D341Med (cell line): Measurements from ENCODE around the gene CCL25.
"Not testable (repeated sequence)": the region's sequence is repeated elsewhere in the genome, so short reads cannot be mapped to it uniquely, and the experiment has no call there.

Experiments
- DNase-seq: peaks from one replicate; pipeline ENCODE4 v3.0.0; 2012; ENCODE audit warnings: low spot score

Gene CCL25

GRCh38 chr19:8085598-8086408, 33.2 kb downstream of the CCL25 start:
- DNase-seq: peak; percentile 36

- peak; percentile 17 for DNase-seq
Observed at GRCh38 chr19:8086849-8087248, 34.3 kb downstream of the CCL25 start.

- DNase-seq: peak; percentile 17
Observed at GRCh38 chr19:8087876-8088275, 35.3 kb downstream of the CCL25 start.

- no peak for DNase-seq
Observed at GRCh38 chr19:8088752-8089663, 36.4 kb downstream of the CCL25 start.

GRCh38 chr19:8089664-8090601, 37.4 kb downstream of the CCL25 start:
- DNase-seq: no peak

- no peak for DNase-seq
Observed at GRCh38 chr19:8090950-8091349, 38.4 kb downstream of the CCL25 start.

GRCh38 chr19:8093740-8094139, 41.2 kb downstream of the CCL25 start:
- no peak for DNase-seq

- DNase-seq: no peak
Observed at GRCh38 chr19:8094336-8094735, 41.8 kb downstream of the CCL25 start.

GRCh38 chr19:8095354-8095886, 42.9 kb downstream of the CCL25 start:
- peak; percentile 12 for DNase-seq

- DNase-seq: peak; percentile 14
Observed at GRCh38 chr19:8096071-8096470, 43.5 kb downstream of the CCL25 start.

- DNase-seq: peak; percentile 35
Observed at GRCh38 chr19:8097198-8097597, 44.6 kb downstream of the CCL25 start.

- no peak for DNase-seq
Observed at GRCh38 chr19:8097681-8098567, 45.4 kb downstream of the CCL25 start.

- no peak for DNase-seq
Observed at GRCh38 chr19:8101311-8101710, 48.8 kb downstream of the CCL25 start.

- DNase-seq: not testable (repeated sequence)
Observed at GRCh38 chr19:8101910-8102309, 49.4 kb downstream of the CCL25 start.

- DNase-seq: no peak
Observed at GRCh38 chr19:8105471-8105870, 52.9 kb downstream of the CCL25 start.

GRCh38 chr19:8107301-8107903, 54.8 kb downstream of the CCL25 start:
- DNase-seq: no peak

GRCh38 chr19:8108560-8109445, 56.2 kb downstream of the CCL25 start:
- DNase-seq: no peak

GRCh38 chr19:8109455-8109854, 56.9 kb downstream of the CCL25 start:
- no peak for DNase-seq
